ENCODE results near the gene SNX11.
"Not testable (repeated sequence)": the region's sequence is repeated elsewhere in the genome, so short reads cannot be mapped to it uniquely, and the experiment has no call there.

Gene SNX11

DNA sequence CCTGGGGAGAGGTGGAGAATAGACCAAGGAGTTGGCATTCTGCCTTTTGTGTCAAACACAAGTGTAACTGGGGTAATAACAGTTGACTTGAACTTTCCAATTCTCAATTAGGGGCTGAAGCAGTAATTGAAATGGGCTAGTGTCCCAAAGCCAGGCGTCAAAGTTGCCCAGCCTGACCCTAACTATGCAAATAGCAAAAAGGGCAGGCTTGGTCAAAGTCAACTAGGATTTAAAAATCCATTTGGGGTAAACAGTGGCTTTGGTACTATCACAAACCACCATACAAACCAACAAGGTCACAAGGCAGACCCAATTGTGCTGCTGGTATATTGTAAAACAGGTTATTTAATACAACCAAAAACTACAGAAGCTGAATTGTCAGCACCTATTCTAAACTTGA, 41.4 kb upstream of the SNX11 start:
- no peak overlapping the region for H3K4me2 ChIP-seq (ENCODE audit: low read length)
- no peak overlapping the region for H3K4me3 ChIP-seq (ENCODE audit: low read depth, low read length, poor library complexity, severe bottlenecking)
- no peaks in the 10 kb centered on the region for H3K9me3 ChIP-seq (ENCODE audit: low read length)
- peaks cover 78% of the 10 kb centered on the region for H3K36me3 ChIP-seq (ENCODE audit: insufficient read depth, low read length)
- TF ChIP-seq EZH2 (IDR thresholded peaks at IDR 0.05; ENCODE audit: borderline replicate concordance, low read length): no peak
- TF ChIP-seq, protein P1, sequence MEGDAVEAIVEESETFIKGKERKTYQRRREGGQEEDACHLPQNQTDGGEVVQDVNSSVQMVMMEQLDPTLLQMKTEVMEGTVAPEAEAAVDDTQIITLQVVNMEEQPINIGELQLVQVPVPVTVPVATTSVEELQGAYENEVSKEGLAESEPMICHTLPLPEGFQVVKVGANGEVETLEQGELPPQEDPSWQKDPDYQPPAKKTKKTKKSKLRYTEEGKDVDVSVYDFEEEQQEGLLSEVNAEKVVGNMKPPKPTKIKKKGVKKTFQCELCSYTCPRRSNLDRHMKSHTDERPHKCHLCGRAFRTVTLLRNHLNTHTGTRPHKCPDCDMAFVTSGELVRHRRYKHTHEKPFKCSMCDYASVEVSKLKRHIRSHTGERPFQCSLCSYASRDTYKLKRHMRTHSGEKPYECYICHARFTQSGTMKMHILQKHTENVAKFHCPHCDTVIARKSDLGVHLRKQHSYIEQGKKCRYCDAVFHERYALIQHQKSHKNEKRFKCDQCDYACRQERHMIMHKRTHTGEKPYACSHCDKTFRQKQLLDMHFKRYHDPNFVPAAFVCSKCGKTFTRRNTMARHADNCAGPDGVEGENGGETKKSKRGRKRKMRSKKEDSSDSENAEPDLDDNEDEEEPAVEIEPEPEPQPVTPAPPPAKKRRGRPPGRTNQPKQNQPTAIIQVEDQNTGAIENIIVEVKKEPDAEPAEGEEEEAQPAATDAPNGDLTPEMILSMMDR (IDR thresholded peaks at IDR 0.05; ENCODE audit: low read length): no peak
- no peak overlapping the region for H3K27ac ChIP-seq (ENCODE audit: low read depth, low read length, poor library complexity, severe bottlenecking)
- no peaks in the 10 kb centered on the region for H3K9me2 ChIP-seq (ENCODE audit: low read depth, low read length)
- no peak overlapping the region for H3K9ac ChIP-seq (ENCODE audit: low read length)
- H3K27me3 ChIP-seq (ENCODE audit: insufficient read depth, low read length): no peaks in the 10 kb centered on the region
- H4K20me1 ChIP-seq (ENCODE audit: insufficient read depth, low read length): no peaks in the 10 kb centered on the region
- H3F3A ChIP-seq (ENCODE audit: insufficient read depth, low read length): no peaks in the 10 kb centered on the region
- H3K4me1 ChIP-seq (ENCODE audit: insufficient read depth, low read length, severe bottlenecking): no peaks in the 10 kb centered on the region
- H3K79me2 ChIP-seq (ENCODE audit: insufficient read depth, low read length): no peaks in the 10 kb centered on the region
- H2AFZ ChIP-seq (ENCODE audit: low read length): no peak overlapping the region

- no peaks in the 10 kb centered on the region for H3F3A ChIP-seq (ENCODE audit: insufficient read depth, low read length)
- H3K4me2 ChIP-seq (ENCODE audit: low read length): no peak overlapping the region
- no peak overlapping the region for H3K4me3 ChIP-seq (ENCODE audit: low read depth, low read length, poor library complexity, severe bottlenecking)
- no peaks in the 10 kb centered on the region for H3K9me2 ChIP-seq (ENCODE audit: low read depth, low read length)
- H4K20me1 ChIP-seq (ENCODE audit: insufficient read depth, low read length): no peaks in the 10 kb centered on the region
- no peaks in the 10 kb centered on the region for H3K79me2 ChIP-seq (ENCODE audit: insufficient read depth, low read length)
- no peaks in the 10 kb centered on the region for H3K4me1 ChIP-seq (ENCODE audit: insufficient read depth, low read length, severe bottlenecking)
- no peak overlapping the region for H3K27ac ChIP-seq (ENCODE audit: low read depth, low read length, poor library complexity, severe bottlenecking)
- no peaks in the 10 kb centered on the region for H3K9me3 ChIP-seq (ENCODE audit: low read length)
- no peaks in the 10 kb centered on the region for H3K27me3 ChIP-seq (ENCODE audit: insufficient read depth, low read length)
- H2AFZ ChIP-seq (ENCODE audit: low read length): no peak overlapping the region
- no peak for TF ChIP-seq EZH2 (IDR thresholded peaks at IDR 0.05; ENCODE audit: borderline replicate concordance, low read length)
- TF ChIP-seq, protein P1 (IDR thresholded peaks at IDR 0.05; ENCODE audit: low read length): no peak
- H3K9ac ChIP-seq (ENCODE audit: low read length): no peak overlapping the region
- peaks cover 79% of the 10 kb centered on the region for H3K36me3 ChIP-seq (ENCODE audit: insufficient read depth, low read length)
Observed at GRCh38 chr17:48066656-48067055, 40.9 kb upstream of the SNX11 start.

GRCh38 chr17:48067245-48067644, 40.3 kb upstream of the SNX11 start:
- Histone ChIP-seq H3K4me1 (ENCODE audit: insufficient read depth, low read length, severe bottlenecking) (no peaks in the 10 kb centered on the region), H3K4me3 (ENCODE audit: low read depth, low read length, poor library complexity, severe bottlenecking) (no peak overlapping the region), H4K20me1 (ENCODE audit: insufficient read depth, low read length) (no peaks in the 10 kb centered on the region), H3K79me2 (ENCODE audit: insufficient read depth, low read length) (no peaks in the 10 kb centered on the region), H3K9me2 (ENCODE audit: low read depth, low read length) (no peaks in the 10 kb centered on the region), H3K27ac (ENCODE audit: low read depth, low read length, poor library complexity, severe bottlenecking) (no peak overlapping the region), H3K36me3 (ENCODE audit: insufficient read depth, low read length) (peaks cover 74% of the 10 kb centered on the region), H2AFZ (ENCODE audit: low read length) (no peak overlapping the region), H3K4me2 (ENCODE audit: low read length) (no peak overlapping the region), H3K27me3 (ENCODE audit: insufficient read depth, low read length) (no peaks in the 10 kb centered on the region), H3K9me3 (ENCODE audit: low read length) (no peaks in the 10 kb centered on the region), H3K9ac (ENCODE audit: low read length) (no peak overlapping the region), H3F3A (ENCODE audit: insufficient read depth, low read length) (no peaks in the 10 kb centered on the region)
- no peak for TF ChIP-seq EZH2 (IDR thresholded peaks at IDR 0.05; ENCODE audit: borderline replicate concordance, low read length)
- TF ChIP-seq, protein P1 (IDR thresholded peaks at IDR 0.05; ENCODE audit: low read length): no peak

DNA sequence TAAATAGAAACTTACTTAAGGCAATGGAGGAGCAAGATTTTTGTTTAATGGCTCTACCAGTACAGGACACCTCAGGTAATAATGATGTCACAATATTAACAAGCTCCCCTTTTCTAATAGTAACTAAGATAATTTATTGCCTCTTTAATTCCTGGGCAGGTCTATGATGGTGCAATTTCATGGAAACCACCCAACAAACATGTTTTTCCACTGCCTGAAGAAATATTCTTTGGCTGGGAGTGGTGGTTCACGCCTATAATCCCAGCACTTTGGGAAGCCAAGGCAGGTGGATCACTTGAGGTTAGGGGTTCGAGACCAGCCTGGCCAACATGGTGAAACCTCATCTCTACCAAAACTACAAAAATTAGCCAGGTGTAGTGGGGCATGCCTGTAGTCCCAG, 39.8 kb upstream of the SNX11 start:
- not testable (repeated sequence) for H2AFZ ChIP-seq (ENCODE audit: low read length); H3K4me3 ChIP-seq (ENCODE audit: low read depth, low read length, poor library complexity, severe bottlenecking); H3K79me2 ChIP-seq (ENCODE audit: insufficient read depth, low read length); H3K9me2 ChIP-seq (ENCODE audit: low read depth, low read length); H3F3A ChIP-seq (ENCODE audit: insufficient read depth, low read length); H3K9me3 ChIP-seq (ENCODE audit: low read length); H3K27ac ChIP-seq (ENCODE audit: low read depth, low read length, poor library complexity, severe bottlenecking); H3K9ac ChIP-seq (ENCODE audit: low read length); H4K20me1 ChIP-seq (ENCODE audit: insufficient read depth, low read length); H3K4me1 ChIP-seq (ENCODE audit: insufficient read depth, low read length, severe bottlenecking); H3K4me2 ChIP-seq (ENCODE audit: low read length); H3K27me3 ChIP-seq (ENCODE audit: insufficient read depth, low read length)
- H3K36me3 ChIP-seq (ENCODE audit: insufficient read depth, low read length): peaks cover 69% of the 10 kb centered on the region

Data from OCI-LY1 (cell line).